Measurements from ENCODE around the gene THADA.

DNA sequence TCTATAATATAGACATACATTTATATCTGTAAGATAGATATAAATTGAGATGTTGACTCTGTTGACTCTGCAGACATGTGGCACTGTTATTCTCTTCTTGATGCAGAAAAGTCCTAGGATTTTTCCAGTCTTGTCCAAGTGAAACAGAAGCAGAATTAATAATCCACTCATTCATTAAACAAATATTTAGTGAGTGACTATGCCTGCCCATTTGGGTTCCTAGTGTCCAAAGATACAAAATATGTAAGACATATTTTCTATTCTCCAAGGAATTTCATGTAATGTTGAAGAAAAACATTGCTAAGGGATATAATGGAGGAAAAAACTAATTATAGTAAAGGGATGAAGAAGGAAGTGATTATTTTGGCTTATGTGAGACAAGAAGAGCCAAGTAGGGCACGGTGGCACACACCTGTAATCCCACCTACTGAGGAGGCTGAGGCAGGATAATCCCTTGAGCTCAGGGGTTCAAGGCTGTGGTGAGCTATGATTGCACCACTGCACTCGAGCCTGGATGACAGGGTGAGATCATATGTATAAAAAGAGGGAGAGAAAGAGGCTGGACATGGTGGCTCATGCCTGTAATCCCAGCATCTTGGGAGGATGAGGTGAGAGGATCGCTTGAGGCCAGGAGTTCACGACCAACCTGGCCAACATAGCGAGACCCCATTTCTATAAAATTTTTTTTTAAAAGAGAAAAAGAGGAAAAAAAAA lies 21.3 kb upstream of the THADA start:
- TF ChIP-seq, protein P1, sequence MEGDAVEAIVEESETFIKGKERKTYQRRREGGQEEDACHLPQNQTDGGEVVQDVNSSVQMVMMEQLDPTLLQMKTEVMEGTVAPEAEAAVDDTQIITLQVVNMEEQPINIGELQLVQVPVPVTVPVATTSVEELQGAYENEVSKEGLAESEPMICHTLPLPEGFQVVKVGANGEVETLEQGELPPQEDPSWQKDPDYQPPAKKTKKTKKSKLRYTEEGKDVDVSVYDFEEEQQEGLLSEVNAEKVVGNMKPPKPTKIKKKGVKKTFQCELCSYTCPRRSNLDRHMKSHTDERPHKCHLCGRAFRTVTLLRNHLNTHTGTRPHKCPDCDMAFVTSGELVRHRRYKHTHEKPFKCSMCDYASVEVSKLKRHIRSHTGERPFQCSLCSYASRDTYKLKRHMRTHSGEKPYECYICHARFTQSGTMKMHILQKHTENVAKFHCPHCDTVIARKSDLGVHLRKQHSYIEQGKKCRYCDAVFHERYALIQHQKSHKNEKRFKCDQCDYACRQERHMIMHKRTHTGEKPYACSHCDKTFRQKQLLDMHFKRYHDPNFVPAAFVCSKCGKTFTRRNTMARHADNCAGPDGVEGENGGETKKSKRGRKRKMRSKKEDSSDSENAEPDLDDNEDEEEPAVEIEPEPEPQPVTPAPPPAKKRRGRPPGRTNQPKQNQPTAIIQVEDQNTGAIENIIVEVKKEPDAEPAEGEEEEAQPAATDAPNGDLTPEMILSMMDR (IDR thresholded peaks at IDR 0.05; ENCODE audit: extremely low read depth in 1 of 2, insufficient read depth in 1 of 2, low read depth in 1 of 2, low read length in 2 of 2): no peak
- TF ChIP-seq POLR2A (IDR thresholded peaks at IDR 0.05; ENCODE audit: low read depth, low read length) (no peak), POLR2AphosphoS5 (IDR thresholded peaks at IDR 0.05; ENCODE audit: insufficient read depth, low read depth, low read length) (no peak)

All from endothelial cell of umbilical vein (primary cell).